GM23338 (cell line): ENCODE measurements around the gene ADAM10. TPM values are rescaled to one million over a fixed set of nuclear protein-coding genes. Genes with fewer than 3 reads are reported as not detected.

Experiments used
- ATAC-seq: fragments of 200-7000 bp; cut with Tn5 transposase; 3 replicates; pipeline ENCODE4 v1.9.1; 2020
- DNase-seq: peaks from one replicate; pipeline ENCODE4 v3.0.0-alpha.2; 2015; ENCODE audit warnings: low spot score
- H2AFZ ChIP-seq: fragments of 200-600 bp; sonication (generic); 2 replicates; pipeline ENCODE4 v1.8.0; 2016; ENCODE audit warnings: antibody characterized with exemption, mild to moderate bottlenecking, moderate library complexity
- H3F3A ChIP-seq: fragments of 200-600 bp; sonication (generic); replicated peaks from 2 replicates; pipeline ENCODE4 v1.8.0; 2017; ENCODE audit warnings: antibody characterized with exemption, mixed run types, low read depth
- H3K27ac ChIP-seq: fragments of 200-600 bp; sonication (generic); 2 replicates; pipeline ENCODE4 v1.6.1; 2016; ENCODE audit warnings: low read depth
- H3K27me3 ChIP-seq: fragments of 200-600 bp; sonication (generic); 2 replicates; pipeline ENCODE4 v1.8.0; 2016; ENCODE audit warnings: mild to moderate bottlenecking, mixed run types, moderate library complexity; ENCODE audit not compliant: insufficient read depth
- H3K36me3 ChIP-seq: fragments of 200-600 bp; sonication (generic); 2 replicates; pipeline ENCODE4 v1.8.0; 2016; ENCODE audit warnings: mild to moderate bottlenecking; ENCODE audit not compliant: insufficient read depth
- H3K4me1 ChIP-seq: fragments of 200-600 bp; sonication (generic); 2 replicates; pipeline ENCODE4 v1.8.0; 2016; ENCODE audit warnings: mild to moderate bottlenecking, moderate library complexity; ENCODE audit not compliant: insufficient read depth
- H3K4me2 ChIP-seq: fragments of 200-600 bp; sonication (generic); 2 replicates; pipeline ENCODE4 v1.7.1; 2017; ENCODE audit warnings: mixed run types
- H3K4me3 ChIP-seq: fragments of 200-600 bp; sonication (generic); 2 replicates; pipeline ENCODE4 v1.6.1; 2016; ENCODE audit warnings: mixed run types
- H3K79me2 ChIP-seq: fragments of 200-600 bp; sonication (generic); replicated peaks from 2 replicates; pipeline ENCODE4 v1.8.0; 2017; ENCODE audit warnings: mild to moderate bottlenecking; ENCODE audit not compliant: insufficient read depth
- H3K9me2 ChIP-seq: fragments of 200-600 bp; sonication (generic); 2 replicates; pipeline ENCODE4 v1.8.0; 2017; ENCODE audit not compliant: insufficient read depth
- H4K20me1 ChIP-seq: fragments of 200-600 bp; sonication (generic); replicated peaks from 2 replicates; pipeline ENCODE4 v1.8.0; 2017; ENCODE audit warnings: mild to moderate bottlenecking; ENCODE audit not compliant: insufficient read depth
- H3K27ac Mint-ChIP-seq: 2 replicates; pipeline ENCODE4 v1.8.0; 2020; ENCODE audit warnings: inconsistent platforms, mild to moderate bottlenecking, moderate library complexity, mixed read lengths
- H3K27me3 Mint-ChIP-seq: 3 replicates; pipeline ENCODE4 v1.8.0; 2022; ENCODE audit warnings: low read depth, mild to moderate bottlenecking, moderate library complexity, mixed read lengths, inconsistent platforms; ENCODE audit not compliant: insufficient read depth, poor library complexity
- H3K36me3 Mint-ChIP-seq: 3 replicates; pipeline ENCODE4 v1.8.0; 2021; ENCODE audit warnings: low read depth, mild to moderate bottlenecking, inconsistent platforms, moderate library complexity, mixed read lengths
- H3K4me1 Mint-ChIP-seq: 3 replicates; pipeline ENCODE4 v1.8.0; 2020; ENCODE audit warnings: mild to moderate bottlenecking, inconsistent platforms, mixed read lengths
- H3K4me3 Mint-ChIP-seq: 3 replicates; pipeline ENCODE4 v1.8.0; 2021; ENCODE audit warnings: moderate library complexity, mild to moderate bottlenecking, inconsistent platforms, mixed read lengths
- H3K9me3 Mint-ChIP-seq: 3 replicates; pipeline ENCODE4 v1.8.0; 2020; ENCODE audit warnings: moderate library complexity, mild to moderate bottlenecking, inconsistent platforms, mixed read lengths
- CREB1 ChIP-seq: fragments of 250-450 bp; sonication (Bioruptor Pico); IDR thresholded peaks from 2 replicates; pipeline ENCODE4 v1.5.0; 2020; ENCODE audit warnings: low read depth, mild to moderate bottlenecking, moderate library complexity
- CTCF ChIP-seq, 2 experiments: fragments of 200-600 bp in 1 of 2; sonication (generic) in 1 of 2; conservative IDR thresholded peaks; 2 replicates each; pipeline versions ENCODE4 v1.5.1 to v1.6.1; 2016 to 2017; ENCODE audit warnings: antibody characterized with exemption in 2 of 2, low read depth in 2 of 2, mild to moderate bottlenecking in 2 of 2, moderate library complexity in 1 of 2
- ETS1 ChIP-seq: IDR thresholded peaks from 2 replicates; pipeline ENCODE4 v1.6.1; 2016; ENCODE audit warnings: antibody characterized with exemption
- EZH2 ChIP-seq: fragments of 200-600 bp; sonication (generic); IDR thresholded peaks from one replicate; pipeline ENCODE4 v1.8.0; 2017; ENCODE audit warnings: antibody characterized with exemption, mild to moderate bottlenecking, low read depth; ENCODE audit not compliant: unreplicated experiment
- EZH2phosphoT487 ChIP-seq: fragments of 200-600 bp; sonication (generic); IDR thresholded peaks from one replicate; pipeline ENCODE4 v1.8.1; 2018; ENCODE audit warnings: antibody characterized with exemption; ENCODE audit not compliant: unreplicated experiment
- JUNB ChIP-seq: IDR thresholded peaks from one replicate; pipeline ENCODE4 v1.6.1; 2016; ENCODE audit warnings: antibody characterized with exemption; ENCODE audit not compliant: unreplicated experiment
- NANOG ChIP-seq: IDR thresholded peaks from 2 replicates; pipeline ENCODE4 v1.6.1; 2016; ENCODE audit warnings: antibody characterized with exemption, borderline replicate concordance
- POLR2AphosphoS5 ChIP-seq: IDR thresholded peaks from 2 replicates; pipeline ENCODE4 v1.6.1; 2016; ENCODE audit warnings: antibody characterized with exemption, low read depth
- REST ChIP-seq: IDR thresholded peaks from one replicate; pipeline ENCODE4 v1.6.1; 2018; ENCODE audit warnings: antibody characterized with exemption; ENCODE audit not compliant: unreplicated experiment
- STAT1 ChIP-seq: IDR thresholded peaks from one replicate; pipeline ENCODE4 v1.6.1; 2016; ENCODE audit warnings: antibody characterized with exemption; ENCODE audit not compliant: unreplicated experiment
- ZNF114 ChIP-seq: fragments of 250-450 bp; sonication (Bioruptor Pico); IDR thresholded peaks from 2 replicates; pipeline ENCODE4 v1.5.0; 2020; ENCODE audit warnings: mild to moderate bottlenecking, moderate library complexity
- ZNF331 ChIP-seq: fragments of 250-450 bp; sonication (Bioruptor Pico); IDR thresholded peaks from 2 replicates; pipeline ENCODE4 v1.5.0; 2020; ENCODE audit warnings: low read depth, mild to moderate bottlenecking, moderate library complexity
- ZNF462 ChIP-seq: fragments of 250-450 bp; sonication (Bioruptor Pico); IDR thresholded peaks from 2 replicates; pipeline ENCODE4 v1.5.0; 2020; ENCODE audit warnings: mild to moderate bottlenecking, moderate library complexity
- polyA plus RNA-seq: library from polyadenylated mRNA; unstranded; fragments of >200 nt; fragmentation: Nextera tagmentation; extraction: Ambion mirVana; gene quantifications from 2 replicates; pipeline ENCODE4 v1.2.1, GENCODE V29; 2016
- total RNA-seq: library from RNA; depleted of rRNA; stranded (reverse); fragments of >200 nt; shearing (Covaris generic); gene quantifications from 2 replicates; pipeline ENCODE4 v1.2.3, GENCODE V29; 2014

Gene ADAM10
- total and polyA plus RNA-seq, 2 experiments from 2014 or later, result 25.0 to 114 TPM

GRCh38 chr15:58678683-58679082 lies 70.8 kb downstream of the ADAM10 start:
- Histone ChIP-seq H3K27me3 (no peaks in the 10 kb centered on the region), H4K20me1 (no peaks in the 10 kb centered on the region; the same call in none of the 2 replicates), H2AFZ (no peak overlapping the region), H3K4me3 (no peak overlapping the region), H3K79me2 (peaks cover 40% of the 10 kb centered on the region), H3K4me2 (no peak overlapping the region), H3K4me1 (no peaks in the 10 kb centered on the region), H3K36me3 (no peaks in the 10 kb centered on the region), H3F3A (no peaks in the 10 kb centered on the region), H3K9me2 (no peaks in the 10 kb centered on the region), H3K27ac (no peak overlapping the region)
- Mint-ChIP-seq H3K4me3 (no peak overlapping the region), H3K36me3 (no peaks in the 10 kb centered on the region), H3K27me3 (no peaks in the 10 kb centered on the region), H3K9me3 (no peaks in the 10 kb centered on the region), H3K4me1 (no peaks in the 10 kb centered on the region), H3K27ac (no peak overlapping the region)
- ATAC-seq, result no peak
- TF ChIP-seq REST (no peak), NANOG (no peak), JUNB (no peak), ETS1 (no peak), POLR2AphosphoS5 (no peak), STAT1 (no peak), EZH2 (no peak), CREB1 (no peak), ZNF114 (CRISPR knock-in tag) (no peak), CTCF (conservative IDR thresholded peaks at IDR 0.05; ENCODE audit: low read depth in 2 of 2) (no peak), ZNF462 (no peak), EZH2phosphoT487 (no peak), ZNF331 (CRISPR knock-in tag) (no peak)
- DNase-seq, result no peak
